ENCODE measurements around the gene CCL16.

GRCh38 chr17:35972945-35973332, 8.4 kb downstream of the CCL16 start:
- TF ChIP-seq POLR2A (IDR thresholded peaks at IDR 0.05) (no peak), CTCF (IDR thresholded peaks at IDR 0.05) (no peak)
